ENCODE results near the gene EDC4.

GRCh38 chr16:67892375-67892774 is 19.5 kb downstream of the EDC4 start:
- TF ChIP-seq POLR2AphosphoS5 (IDR thresholded peaks at IDR 0.05; ENCODE audit: low read depth, low read length): no peak
- no peak for TF ChIP-seq REST (IDR thresholded peaks at IDR 0.05; ENCODE audit: insufficient read depth in 1 of 2, low read depth in 2 of 2, low read length in 2 of 2)
